Choroid plexus epithelial cell (primary cell): Measurements from ENCODE around the gene HM13.
A peak's percentile ranks its signal among the peaks of the same experiment; 100 is the strongest.

Experiments
- DNase-seq: peaks from one replicate; pipeline ENCODE4 v3.0.0-alpha.2; 2010; ENCODE audit warnings: low read depth
- H3K4me3 ChIP-seq: 2 replicates; pipeline ENCODE4 v1.5.1; 2011; ENCODE audit warnings: low read depth, mild to moderate bottlenecking, control low read depth, low read length, moderate library complexity
- CTCF ChIP-seq: conservative IDR thresholded peaks from 2 replicates; pipeline ENCODE4 v1.5.1; 2011; ENCODE audit warnings: low read depth, mild to moderate bottlenecking, control low read depth, inconsistent platforms, low read length, moderate library complexity

Gene HM13

GRCh38 chr20:31551163-31552081 lies 37.2 kb downstream of the HM13 start:
- peak; percentile 29 for DNase-seq
- TF ChIP-seq CTCF, result no peak
- no peak overlapping the region for H3K4me3 ChIP-seq

- no peak overlapping the region for H3K4me3 ChIP-seq
- no peak for DNase-seq
- TF ChIP-seq CTCF, result no peak
Observed at GRCh38 chr20:31555203-31555775, 41.0 kb downstream of the HM13 start.

- no peak overlapping the region for H3K4me3 ChIP-seq
- peak; percentile 65 for DNase-seq
- TF ChIP-seq CTCF, result no peak
Observed at GRCh38 chr20:31559704-31560093, 45.5 kb downstream of the HM13 start.

GRCh38 chr20:31560094-31560745 lies 46.0 kb downstream of the HM13 start:
- TF ChIP-seq CTCF, result peak; percentile 97
- no peak overlapping the region for H3K4me3 ChIP-seq
- peak; percentile 93 for DNase-seq

- no peak for TF ChIP-seq CTCF
Observed at GRCh38 chr20:31560746-31561598, 46.7 kb downstream of the HM13 start.

GRCh38 chr20:31562241-31562640 lies 48.0 kb downstream of the HM13 start:
- H3K4me3 ChIP-seq, result no peak overlapping the region
- no peak for TF ChIP-seq CTCF
- DNase-seq, result no peak

More at GRCh38 chr20:31560746-31561598, 46.7 kb downstream of the HM13 start:
- DNase-seq, result peak; percentile 94
- H3K4me3 ChIP-seq, result no peak overlapping the region
